GM06990 (cell line): ENCODE data around the gene ARHGEF10L.

Experiments
- DNase-seq: peaks from one replicate; pipeline ENCODE4 v3.0.0-alpha.2; 2011; ENCODE audit not compliant: insufficient read length; ENCODE audit errors: extremely low read depth
- H3K27me3 ChIP-seq: replicated peaks from 2 replicates; pipeline ENCODE4 v1.6.0; 2011; ENCODE audit warnings: low read length; ENCODE audit not compliant: control insufficient read depth, insufficient read depth
- H3K36me3 ChIP-seq: 2 replicates; pipeline ENCODE4 v1.5.1; 2011; ENCODE audit warnings: low read length; ENCODE audit not compliant: control insufficient read depth, insufficient read depth
- H3K4me3 ChIP-seq: replicated peaks from 2 replicates; pipeline ENCODE4 v1.5.1; 2011; ENCODE audit warnings: low read depth, mild to moderate bottlenecking, control low read depth, low read length
- CTCF ChIP-seq: IDR thresholded peaks from 2 replicates; pipeline ENCODE4 v1.5.1; 2011; ENCODE audit warnings: low read length, control low read depth, mild to moderate bottlenecking, inconsistent platforms; ENCODE audit not compliant: insufficient read depth, poor library complexity, severe bottlenecking

ARHGEF10L gene

GRCh38 chr1:17566417-17566816, 26.9 kb downstream of the ARHGEF10L start:
- Histone ChIP-seq H3K36me3 (no peaks in the 10 kb centered on the region), H3K27me3 (peaks cover 2% of the 10 kb centered on the region), H3K4me3 (no peak overlapping the region)
- no peak for TF ChIP-seq CTCF
- no peak for DNase-seq

GRCh38 chr1:17566892-17567291, 27.4 kb downstream of the ARHGEF10L start:
- DNase-seq: no peak
- no peak for TF ChIP-seq CTCF
- Histone ChIP-seq H3K27me3 (peaks cover 2% of the 10 kb centered on the region), H3K4me3 (no peak overlapping the region), H3K36me3 (no peaks in the 10 kb centered on the region)

- no peak for DNase-seq
- H3K36me3 ChIP-seq: no peaks in the 10 kb centered on the region
- TF ChIP-seq CTCF: no peak
- H3K4me3 ChIP-seq: no peak overlapping the region
- H3K27me3 ChIP-seq: peaks cover 2% of the 10 kb centered on the region
These were observed 28.1 kb downstream of the ARHGEF10L start for GRCh38 chr1:17567582-17567981.

- Histone ChIP-seq H3K27me3 (peaks cover 2% of the 10 kb centered on the region), H3K4me3 (no peak overlapping the region), H3K36me3 (no peaks in the 10 kb centered on the region)
- no peak for DNase-seq
- no peak for TF ChIP-seq CTCF
These were observed 28.8 kb downstream of the ARHGEF10L start for GRCh38 chr1:17568014-17568900.

GRCh38 chr1:17569200-17570139, 30.0 kb downstream of the ARHGEF10L start:
- DNase-seq: no peak
- TF ChIP-seq CTCF: no peak
- Histone ChIP-seq H3K27me3 (peaks cover 2% of the 10 kb centered on the region), H3K4me3 (no peak overlapping the region), H3K36me3 (no peaks in the 10 kb centered on the region)
